Testis (tissue), 2 donors: Measurements from ENCODE around the gene ZNF514.

ENCODE experiments used
- CTCF ChIP-seq, 3 experiments: fragments of 450-650 bp in 2 of 3; fragments of 200-600 bp in 1 of 3; sonication (generic) in 1 of 3; IDR thresholded peaks; one replicate each; pipeline ENCODE4 v1.5.1; 2016 to 2019; ENCODE audit warnings: antibody characterized with exemption in 3 of 3, mild to moderate bottlenecking in 2 of 3, moderate library complexity in 1 of 3
- POLR2A ChIP-seq: fragments of 450-650 bp; IDR thresholded peaks from one replicate; pipeline ENCODE4 v1.6.1; 2017; ENCODE audit warnings: antibody characterized with exemption, mild to moderate bottlenecking, moderate library complexity

DNA sequence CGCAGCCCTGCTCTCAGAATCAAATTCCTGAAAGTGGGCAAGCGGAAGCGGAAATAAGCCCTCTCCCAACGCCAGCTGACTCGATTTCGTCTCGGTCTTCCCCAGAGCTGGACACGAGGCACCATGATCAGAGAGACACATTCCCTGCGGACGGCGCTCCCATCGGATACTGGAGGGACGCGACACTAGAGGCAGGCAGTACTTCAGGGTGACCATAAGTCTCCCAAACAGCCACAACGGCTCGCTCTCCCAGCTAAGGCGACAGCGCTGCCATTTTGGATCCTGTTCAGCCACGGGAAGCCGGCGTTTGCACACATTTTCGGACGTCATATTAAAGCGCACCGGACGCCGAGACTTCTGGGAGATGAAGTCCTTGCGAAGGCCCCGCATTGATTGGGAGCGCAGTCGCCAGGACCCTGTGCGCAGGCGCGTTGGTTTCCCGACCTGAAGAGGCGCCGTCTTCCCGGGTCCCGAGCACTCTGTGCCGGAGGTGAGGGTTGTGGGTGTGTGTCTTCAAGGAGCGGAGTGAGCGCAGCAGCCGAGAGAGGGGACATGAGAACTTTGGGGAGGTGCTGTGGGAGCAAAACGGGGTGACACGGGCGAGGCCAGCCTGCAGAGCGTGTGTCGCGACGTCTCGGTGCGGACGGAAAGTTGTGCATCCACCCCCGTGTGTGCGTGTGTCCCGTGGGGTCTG lies 5.9 kb upstream of the ZNF514 start, which contains the start of gene ZNF2:
- TF ChIP-seq CTCF (IDR thresholded peaks at IDR 0.05): peak in 1 of 3 experiments; percentile 6
- TF ChIP-seq POLR2A: no peak
